ENCODE measurements around the gene SPRR2F.
"Not testable (repeated sequence)": the region's sequence is repeated elsewhere in the genome, so short reads cannot be mapped to it uniquely, and the experiment has no call there.

DNA sequence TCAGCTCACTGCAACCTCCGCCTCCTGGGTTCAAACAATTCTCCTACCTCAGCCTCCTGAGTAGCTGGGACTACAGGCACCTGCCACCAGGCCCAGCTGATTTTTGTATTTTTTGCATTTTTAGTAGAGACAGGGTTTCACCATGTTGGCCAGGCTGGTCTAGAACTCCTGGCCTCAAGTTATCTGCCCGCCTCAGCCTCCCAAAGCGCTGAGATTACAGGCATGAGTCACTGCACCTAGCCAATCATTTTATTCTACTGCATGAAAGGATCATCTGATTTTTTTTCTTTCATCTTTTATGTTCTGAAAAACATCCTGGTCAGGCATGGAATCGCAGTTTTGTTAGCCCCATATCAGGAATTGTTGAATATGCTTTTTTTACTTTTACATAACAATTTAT lies 15.4 kb upstream of the SPRR2F start:
- TF ChIP-seq, protein P1, sequence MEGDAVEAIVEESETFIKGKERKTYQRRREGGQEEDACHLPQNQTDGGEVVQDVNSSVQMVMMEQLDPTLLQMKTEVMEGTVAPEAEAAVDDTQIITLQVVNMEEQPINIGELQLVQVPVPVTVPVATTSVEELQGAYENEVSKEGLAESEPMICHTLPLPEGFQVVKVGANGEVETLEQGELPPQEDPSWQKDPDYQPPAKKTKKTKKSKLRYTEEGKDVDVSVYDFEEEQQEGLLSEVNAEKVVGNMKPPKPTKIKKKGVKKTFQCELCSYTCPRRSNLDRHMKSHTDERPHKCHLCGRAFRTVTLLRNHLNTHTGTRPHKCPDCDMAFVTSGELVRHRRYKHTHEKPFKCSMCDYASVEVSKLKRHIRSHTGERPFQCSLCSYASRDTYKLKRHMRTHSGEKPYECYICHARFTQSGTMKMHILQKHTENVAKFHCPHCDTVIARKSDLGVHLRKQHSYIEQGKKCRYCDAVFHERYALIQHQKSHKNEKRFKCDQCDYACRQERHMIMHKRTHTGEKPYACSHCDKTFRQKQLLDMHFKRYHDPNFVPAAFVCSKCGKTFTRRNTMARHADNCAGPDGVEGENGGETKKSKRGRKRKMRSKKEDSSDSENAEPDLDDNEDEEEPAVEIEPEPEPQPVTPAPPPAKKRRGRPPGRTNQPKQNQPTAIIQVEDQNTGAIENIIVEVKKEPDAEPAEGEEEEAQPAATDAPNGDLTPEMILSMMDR (IDR thresholded peaks at IDR 0.05): not testable (repeated sequence)
- not testable (repeated sequence) for TF ChIP-seq POLR2A (IDR thresholded peaks at IDR 0.05)
